Panc1 (cell line): ENCODE measurements around the gene NALCN. TPM values are rescaled to one million over a fixed set of nuclear protein-coding genes. Genes with fewer than 3 reads are reported as not detected.

Source experiments
- ATAC-seq: fragments of 200-7000 bp; cut with Tn5 transposase; 2 replicates; pipeline ENCODE4 v1.9.1; 2020; ENCODE audit warnings: mild to moderate bottlenecking, moderate library complexity
- BruUV-seq: library from RNA; stranded (reverse); fragments of 400-500 nt; replicated peaks from 2 replicates; lab custom pipeline; 2021; lab: Mats Ljungman, UMichigan
- CTCF ChIA-PET: fragments of 300-600 bp; sonication (Branson Sonifier 250); formaldehyde crosslinking; loops from one replicate; lab custom pipeline; 2022; ENCODE audit warnings: antibody characterized with exemption; lab: Charles Lee
- POLR2A ChIA-PET: fragments of 300-600 bp; sonication (Branson Sonifier 250); formaldehyde crosslinking; loops from one replicate; lab custom pipeline; 2022; ENCODE audit warnings: antibody characterized with exemption; lab: Charles Lee
- DNase-seq: peaks from one replicate; pipeline ENCODE4 v3.0.0-alpha.2; 2010; ENCODE audit warnings: low read depth, low spot score
- H3K27ac ChIP-seq: 2 replicates; pipeline ENCODE4 v1.5.1; 2011; ENCODE audit warnings: mild to moderate bottlenecking, low read length, inconsistent platforms
- H3K27me3 ChIP-seq: fragments of 200-500 bp; sonication (Bioruptor generic); 2 replicates; pipeline ENCODE4 v1.6.0; 2014; ENCODE audit warnings: low read length, inconsistent platforms; ENCODE audit not compliant: control insufficient read depth, insufficient read depth
- H3K36me3 ChIP-seq: fragments of 200-500 bp; sonication (Bioruptor generic); 2 replicates; pipeline ENCODE4 v1.5.1; 2014; ENCODE audit warnings: inconsistent platforms, mild to moderate bottlenecking, low read length, moderate library complexity; ENCODE audit not compliant: control insufficient read depth, insufficient read depth
- H3K4me1 ChIP-seq: 2 replicates; pipeline ENCODE4 v1.5.1; 2011; ENCODE audit warnings: inconsistent platforms, mild to moderate bottlenecking, low read length, moderate library complexity; ENCODE audit not compliant: control insufficient read depth, insufficient read depth
- H3K4me3 ChIP-seq, 2 experiments: 2 replicates each; pipeline ENCODE4 v1.5.1; 2011 to 2012; ENCODE audit warnings: low read depth in 2 of 2, low read length in 2 of 2, mild to moderate bottlenecking in 2 of 2, inconsistent platforms in 1 of 2, moderate library complexity in 1 of 2
- H3K9me3 ChIP-seq: fragments of 200-500 bp; sonication (Bioruptor generic); 2 replicates; pipeline ENCODE4 v1.5.1; 2014; ENCODE audit warnings: low read depth, mild to moderate bottlenecking, inconsistent platforms, low read length, moderate library complexity; ENCODE audit not compliant: control insufficient read depth, insufficient read depth
- CTCF ChIP-seq: fragments of 450-650 bp; IDR thresholded peaks from 2 replicates; pipeline ENCODE4 v1.5.1; 2017; ENCODE audit warnings: mild to moderate bottlenecking
- POLR2AphosphoS5 ChIP-seq: IDR thresholded peaks from 2 replicates; pipeline ENCODE4 v1.6.1; 2012; ENCODE audit warnings: mild to moderate bottlenecking, low read depth, low read length, moderate library complexity
- REST ChIP-seq, 2 experiments: IDR thresholded peaks; 2 replicates each; pipeline ENCODE4 v1.6.1; 2011 to 2012; ENCODE audit warnings: low read depth in 2 of 2, control low read depth in 1 of 2, low read length in 1 of 2, mild to moderate bottlenecking in 1 of 2, moderate library complexity in 1 of 2; ENCODE audit not compliant: insufficient read depth in 1 of 2
- SIN3A ChIP-seq: IDR thresholded peaks from 2 replicates; pipeline ENCODE4 v1.6.1; 2012; ENCODE audit warnings: low read depth, mild to moderate bottlenecking, low read length, moderate library complexity, borderline replicate concordance; ENCODE audit not compliant: insufficient read depth
- TCF7L2 ChIP-seq: IDR thresholded peaks from 2 replicates; pipeline ENCODE4 v1.6.1; 2011; ENCODE audit warnings: mild to moderate bottlenecking, low read depth, low read length, inconsistent platforms
- in situ Hi-C: cut with HindIII; loops from 2 replicates; pipeline ENCODE4 v1.10.0; 2016; ENCODE audit warnings: low sequenced_read_pairs, low pct_unique_long_range_greater_than_20kb
- intact Hi-C: fragments of 100-400 bp; cut with micrococcal nuclease; formaldehyde crosslinking; loops from one replicate; pipeline ENCODE4 v1.10.0; 2022; ENCODE audit not compliant: unreplicated experiment
- total RNA-seq: library from RNA; stranded (reverse); gene quantifications from one replicate; pipeline ENCODE4 v1.2.1, GENCODE V29; 2021; ENCODE audit not compliant: unreplicated experiment

NALCN gene
- total RNA-seq, 1 experiment from 2014 or later: 10.9 TPM

DNA sequence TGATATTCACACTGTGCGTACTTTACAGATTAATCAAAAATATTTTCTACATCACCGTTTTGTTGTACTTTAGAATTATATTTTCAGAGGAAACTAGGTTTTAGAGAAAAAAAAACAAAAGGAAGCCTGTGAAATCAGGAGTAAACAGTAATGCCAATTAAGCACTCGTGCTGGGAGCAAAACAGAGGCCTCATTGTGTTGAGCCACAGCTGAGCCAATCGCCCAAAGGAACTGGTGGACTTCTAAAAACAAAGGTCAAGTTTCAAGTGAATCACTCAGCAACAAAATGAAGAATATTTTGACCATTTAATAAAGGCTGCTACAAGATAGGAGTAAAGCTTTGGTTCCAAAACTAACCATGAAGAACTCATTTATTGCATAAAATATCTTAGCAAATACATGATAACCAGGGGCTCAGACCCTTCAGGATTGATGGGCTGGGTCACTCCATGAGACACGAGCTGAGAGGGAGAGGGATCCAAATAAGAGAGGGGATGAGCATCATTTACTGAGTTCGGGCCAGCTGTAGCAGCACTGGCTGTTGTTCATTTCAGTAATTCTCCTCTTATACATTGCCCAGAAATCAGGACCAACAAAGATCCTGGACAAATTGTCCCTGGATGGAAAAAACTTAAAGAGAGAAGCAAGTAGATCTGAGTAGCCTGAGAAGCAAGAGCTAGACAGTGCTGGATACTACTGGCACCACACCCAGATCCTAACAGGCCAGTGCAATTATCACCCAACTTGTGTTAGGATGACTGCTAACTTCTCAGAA is 8.3 kb upstream of the NALCN start:
- ChIA-PET POLR2A (no interaction called here), CTCF (interaction anchor here (0.5 kb wide), 1 partner anchor 276 kb away, joined by 4 read pairs; no protein-coding TSS in a partner anchor)
- TF ChIP-seq CTCF (no peak), TCF7L2 (no peak), POLR2AphosphoS5 (no peak), REST (IDR thresholded peaks at IDR 0.05; ENCODE audit: insufficient read depth in 1 of 2, low read depth in 2 of 2, low read length in 1 of 2) (no peak), SIN3A (no peak)
- DNase-seq (no peak), ATAC-seq (peak; percentile 48; the same call in 1 of the 2 replicates)
- Histone ChIP-seq H3K4me3 (no peak overlapping the region), H3K9me3 (no peaks in the 10 kb centered on the region), H3K27me3 (no peaks in the 10 kb centered on the region), H3K4me1 (peaks cover 4% of the 10 kb centered on the region), H3K36me3 (no peaks in the 10 kb centered on the region), H3K27ac (peak overlapping the region; percentile 13; the same call in 1 of the 2 replicates)
- BruUV-seq: no TSS peak
- intact Hi-C loops (no loop called here), in situ Hi-C loops (no loop called here)

- no peak for ATAC-seq
- TF ChIP-seq CTCF (no peak), SIN3A (no peak), TCF7L2 (no peak), POLR2AphosphoS5 (no peak), REST (IDR thresholded peaks at IDR 0.05; ENCODE audit: insufficient read depth in 1 of 2, low read depth in 2 of 2, low read length in 1 of 2) (no peak)
- H3K4me3 ChIP-seq: no peak overlapping the region
- H3K27ac ChIP-seq: peak overlapping the region; percentile 13; the same call in 1 of the 2 replicates
- ChIA-PET CTCF (interaction anchor here (0.5 kb wide), 1 partner anchor 275 kb away, joined by 4 read pairs; no protein-coding TSS in a partner anchor), POLR2A (no interaction called here)
- no peak for DNase-seq
- H3K27me3 ChIP-seq: no peaks in the 10 kb centered on the region
- no TSS peak for BruUV-seq
- H3K4me1 ChIP-seq: peaks cover 4% of the 10 kb centered on the region
- in situ Hi-C loops: no loop called here
- no peaks in the 10 kb centered on the region for H3K36me3 ChIP-seq
- no peaks in the 10 kb centered on the region for H3K9me3 ChIP-seq
- intact Hi-C loops: no loop called here
Observed at GRCh38 chr13:101423872-101424271, 7.6 kb upstream of the NALCN start.
